ENCODE data around the gene GALNT2. TPM values are rescaled to one million over a fixed set of nuclear protein-coding genes. Genes with fewer than 3 reads are reported as not detected.

The GALNT2 gene
- polyA plus RNA-seq, 1 of the 3 experiments (the other 2 are of a cell fraction), result 118 TPM

DNA sequence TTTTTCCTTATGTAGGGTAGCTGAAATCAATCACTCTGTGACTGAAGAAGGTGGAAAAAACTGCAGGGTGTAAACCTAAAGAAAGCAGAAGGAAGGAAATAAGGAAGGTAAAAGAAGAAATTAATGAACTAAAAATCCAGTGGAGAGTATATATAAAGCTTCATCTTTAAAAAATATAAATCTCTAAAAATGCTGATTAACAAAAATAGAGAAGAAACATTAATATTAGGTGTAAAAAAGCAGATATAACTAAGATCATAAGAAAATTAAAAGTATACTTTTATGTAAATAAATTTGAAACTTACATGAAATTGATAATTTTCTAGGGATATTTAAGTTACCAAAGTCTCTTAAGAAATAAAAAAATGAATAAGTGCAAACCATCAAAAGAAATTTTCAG, 159.8 kb downstream of the GALNT2 start:
- Histone ChIP-seq H3K4me2 (no peak overlapping the region), H3K27ac (ENCODE audit: low read depth in 2 of 2, low read length in 1 of 2) (no peak overlapping the region), H3K9me3 (no peaks in the 10 kb centered on the region), H2AFZ (ENCODE audit: low read depth) (no peak overlapping the region), H3K9me2 (no peaks in the 10 kb centered on the region), H3F3A (replicated peaks; ENCODE audit: insufficient read depth) (no peaks in the 10 kb centered on the region), H4K20me1 (ENCODE audit: insufficient read depth) (peaks cover 13% of the 10 kb centered on the region; the same call in 1 of the 2 replicates), H3K4me3 (ENCODE audit: low read depth in 2 of 2, low read length in 1 of 2) (no peak overlapping the region), H3K4me1 (ENCODE audit: control insufficient read depth in 1 of 2, insufficient read depth in 2 of 2, low read depth in 1 of 2, low read length in 1 of 2) (peaks cover 5 to 9% of the 10 kb centered on the region in 2 experiments; a peak in 3 of 4 replicates), H3K9ac (no peak overlapping the region), H3K27me3 (ENCODE audit: insufficient read depth) (no peaks in the 10 kb centered on the region), H3K36me3 (replicated peaks in 1 of 2; ENCODE audit: control insufficient read depth in 1 of 2, insufficient read depth in 2 of 2, low read length in 1 of 2) (peaks cover 2 to 4% of the 10 kb centered on the region in 2 experiments), H3K79me2 (ENCODE audit: insufficient read depth) (peaks cover 28% of the 10 kb centered on the region)
- ChIA-PET POLR2A (no interaction called here), CTCF (interaction anchor here (0.8 to 1.4 kb wide), 2 partner anchors 8 to 39 kb away, joined by 3 read pairs; no protein-coding TSS in a partner anchor)
- no peak for DNase-seq
- TF ChIP-seq MXI1 (IDR thresholded peaks at IDR 0.05; ENCODE audit: low read depth, low read length) (no peak), RFX5 (IDR thresholded peaks at IDR 0.05; ENCODE audit: low read length) (no peak), RAD21 (IDR thresholded peaks at IDR 0.05; ENCODE audit: low read length) (no peak), FOSL2 (IDR thresholded peaks at IDR 0.05; ENCODE audit: borderline replicate concordance, low read depth) (no peak), TCF12 (IDR thresholded peaks at IDR 0.05) (no peak), RXRA (IDR thresholded peaks at IDR 0.05; ENCODE audit: borderline replicate concordance, low read depth) (no peak)

DNA sequence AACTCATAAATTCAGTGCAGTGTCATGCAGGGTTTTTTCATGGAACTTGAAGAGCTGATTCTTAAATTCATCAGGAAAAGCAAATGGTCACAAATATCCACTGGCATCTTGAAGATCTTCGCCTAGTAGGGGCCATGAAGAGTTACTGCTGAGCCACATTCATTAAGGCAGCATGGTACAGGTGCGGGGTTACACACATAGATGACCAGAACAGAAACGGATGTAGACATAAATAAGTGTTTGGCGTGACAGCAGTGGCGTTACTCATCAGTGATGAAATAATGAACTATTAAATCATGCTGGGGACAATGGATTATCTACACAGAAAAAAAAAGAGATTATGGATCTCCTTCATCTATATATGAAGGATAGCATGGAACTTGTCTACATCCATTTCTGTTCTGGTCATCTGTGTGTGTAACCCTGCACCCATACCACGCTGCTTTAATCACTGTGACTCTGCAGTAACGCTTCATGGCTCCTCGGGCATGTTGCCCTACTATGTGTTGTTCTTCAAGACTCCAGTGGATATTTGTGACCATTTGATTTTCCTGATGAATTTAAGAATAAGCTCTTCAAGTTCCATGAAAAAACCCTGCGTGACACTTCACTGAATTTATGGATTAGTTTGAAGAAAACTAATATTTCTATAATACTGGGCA, 161.3 kb downstream of the GALNT2 start:
- H3K79me2 ChIP-seq (ENCODE audit: insufficient read depth), result peaks cover 15% of the 10 kb centered on the region; the same call in 1 of the 2 replicates
- CTCF ChIA-PET, result interaction anchor here (0.6 to 1.5 kb wide), 2 partner anchors 74 to 561 kb away, joined by 3 to 4 read pairs; no protein-coding TSS in a partner anchor
- no peak for DNase-seq

DNA sequence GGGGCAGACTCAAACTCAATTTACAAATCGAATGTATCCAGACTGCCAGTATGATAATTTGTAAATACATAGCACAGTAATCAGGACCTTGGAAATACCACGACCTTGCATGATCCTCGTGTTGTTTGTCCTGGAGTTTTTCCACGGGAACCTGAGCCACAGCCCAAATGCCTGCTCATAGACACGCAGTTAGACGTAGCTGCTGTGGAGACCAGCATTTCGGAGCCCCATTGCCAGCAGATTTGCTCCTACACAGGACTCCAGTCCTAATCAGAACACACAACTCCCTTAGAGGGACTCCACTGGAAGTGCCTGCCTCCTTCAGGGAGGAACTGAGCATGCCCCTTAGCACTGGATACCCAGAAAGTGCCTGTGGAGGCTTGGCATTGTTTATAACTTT, 163.2 kb downstream of the GALNT2 start:
- Histone ChIP-seq H3K9me3 (no peaks in the 10 kb centered on the region), H3K27ac (ENCODE audit: low read depth in 2 of 2, low read length in 1 of 2) (no peak overlapping the region), H2AFZ (ENCODE audit: low read depth) (no peak overlapping the region), H3K9me2 (no peaks in the 10 kb centered on the region), H3K36me3 (replicated peaks in 1 of 2; ENCODE audit: control insufficient read depth in 1 of 2, insufficient read depth in 2 of 2, low read length in 1 of 2) (peaks cover 6% of the 10 kb centered on the region in 2 experiments), H3K4me1 (ENCODE audit: control insufficient read depth in 1 of 2, insufficient read depth in 2 of 2, low read depth in 1 of 2, low read length in 1 of 2) (peaks cover 5 to 9% of the 10 kb centered on the region in 2 experiments; a peak in 3 of 4 replicates), H3K4me3 (ENCODE audit: low read depth in 2 of 2, low read length in 1 of 2) (no peak overlapping the region), H3K4me2 (no peak overlapping the region), H3K27me3 (ENCODE audit: insufficient read depth) (no peaks in the 10 kb centered on the region), H3F3A (replicated peaks; ENCODE audit: insufficient read depth) (no peaks in the 10 kb centered on the region), H3K9ac (no peak overlapping the region), H4K20me1 (ENCODE audit: insufficient read depth) (peaks cover 4% of the 10 kb centered on the region; the same call in 1 of the 2 replicates), H3K79me2 (ENCODE audit: insufficient read depth) (peaks cover 3% of the 10 kb centered on the region; the same call in 1 of the 2 replicates)
- POLR2A ChIA-PET, result no interaction called here
- no peak for DNase-seq
- TF ChIP-seq RAD21 (IDR thresholded peaks at IDR 0.05; ENCODE audit: low read length) (no peak), SMC3 (IDR thresholded peaks at IDR 0.05; ENCODE audit: low read depth, low read length) (no peak), POLR2AphosphoS5 (IDR thresholded peaks at IDR 0.05; ENCODE audit: low read depth, low read length) (no peak), EP300 (IDR thresholded peaks at IDR 0.05; ENCODE audit: borderline replicate concordance in 1 of 2, low read depth in 1 of 2, low read length in 1 of 2) (no peak), SIN3A (IDR thresholded peaks at IDR 0.05; ENCODE audit: borderline replicate concordance, low read depth, low read length) (no peak), RFX5 (IDR thresholded peaks at IDR 0.05; ENCODE audit: low read length) (no peak)
- TF ChIP-seq, protein P1, sequence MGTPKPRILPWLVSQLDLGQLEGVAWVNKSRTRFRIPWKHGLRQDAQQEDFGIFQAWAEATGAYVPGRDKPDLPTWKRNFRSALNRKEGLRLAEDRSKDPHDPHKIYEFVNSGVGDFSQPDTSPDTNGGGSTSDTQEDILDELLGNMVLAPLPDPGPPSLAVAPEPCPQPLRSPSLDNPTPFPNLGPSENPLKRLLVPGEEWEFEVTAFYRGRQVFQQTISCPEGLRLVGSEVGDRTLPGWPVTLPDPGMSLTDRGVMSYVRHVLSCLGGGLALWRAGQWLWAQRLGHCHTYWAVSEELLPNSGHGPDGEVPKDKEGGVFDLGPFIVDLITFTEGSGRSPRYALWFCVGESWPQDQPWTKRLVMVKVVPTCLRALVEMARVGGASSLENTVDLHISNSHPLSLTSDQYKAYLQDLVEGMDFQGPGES (IDR thresholded peaks at IDR 0.05; ENCODE audit: low read depth, low read length), result no peak
- WGBS (ENCODE audit: low lambda C conversion rate), result 93% methylated on average over 7 of the region's 7 CpGs
- CTCF ChIA-PET, result interaction anchor here (1.3 kb wide), 1 partner anchor 10 kb away, joined by 4 read pairs; no protein-coding TSS in a partner anchor

More for the DNA sequence above, 161.3 kb downstream of the GALNT2 start:
- Histone ChIP-seq H3K36me3 (replicated peaks in 1 of 2; ENCODE audit: control insufficient read depth in 1 of 2, insufficient read depth in 2 of 2, low read length in 1 of 2) (peaks cover 6% of the 10 kb centered on the region in 2 experiments), H3K9ac (no peak overlapping the region), H3K4me1 (ENCODE audit: control insufficient read depth in 1 of 2, insufficient read depth in 2 of 2, low read depth in 1 of 2, low read length in 1 of 2) (peaks cover 5 to 9% of the 10 kb centered on the region in 2 experiments; a peak in 3 of 4 replicates), H3K27me3 (ENCODE audit: insufficient read depth) (no peaks in the 10 kb centered on the region), H3K4me3 (ENCODE audit: low read depth in 2 of 2, low read length in 1 of 2) (no peak overlapping the region), H4K20me1 (ENCODE audit: insufficient read depth) (peaks cover 9% of the 10 kb centered on the region; the same call in 1 of the 2 replicates), H3K27ac (ENCODE audit: low read depth in 2 of 2, low read length in 1 of 2) (no peak overlapping the region), H2AFZ (ENCODE audit: low read depth) (no peak overlapping the region), H3K9me2 (no peaks in the 10 kb centered on the region), H3K9me3 (no peaks in the 10 kb centered on the region), H3F3A (replicated peaks; ENCODE audit: insufficient read depth) (no peaks in the 10 kb centered on the region), H3K4me2 (no peak overlapping the region)
- TF ChIP-seq SIN3A (IDR thresholded peaks at IDR 0.05; ENCODE audit: borderline replicate concordance, low read depth, low read length), result no peak
- TF ChIP-seq RFX5 (IDR thresholded peaks at IDR 0.05; ENCODE audit: low read length), result no peak
- no peak for TF ChIP-seq TEAD4 (IDR thresholded peaks at IDR 0.05; ENCODE audit: borderline replicate concordance, insufficient read depth)
- TF ChIP-seq EZH2phosphoT487 (IDR thresholded peaks at IDR 0.05; ENCODE audit: borderline replicate concordance, low read depth), result no peak
- TF ChIP-seq, protein P2, sequence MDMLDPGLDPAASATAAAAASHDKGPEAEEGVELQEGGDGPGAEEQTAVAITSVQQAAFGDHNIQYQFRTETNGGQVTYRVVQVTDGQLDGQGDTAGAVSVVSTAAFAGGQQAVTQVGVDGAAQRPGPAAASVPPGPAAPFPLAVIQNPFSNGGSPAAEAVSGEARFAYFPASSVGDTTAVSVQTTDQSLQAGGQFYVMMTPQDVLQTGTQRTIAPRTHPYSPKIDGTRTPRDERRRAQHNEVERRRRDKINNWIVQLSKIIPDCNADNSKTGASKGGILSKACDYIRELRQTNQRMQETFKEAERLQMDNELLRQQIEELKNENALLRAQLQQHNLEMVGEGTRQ (IDR thresholded peaks at IDR 0.05; ENCODE audit: borderline replicate concordance, low read depth, low read length), result no peak
- WGBS (ENCODE audit: low lambda C conversion rate), result 94% methylated on average over 9 of the region's 9 CpGs
- POLR2A ChIA-PET, result no interaction called here
